Measurements from ENCODE around the gene CTNNA2.

CTNNA2 gene

DNA sequence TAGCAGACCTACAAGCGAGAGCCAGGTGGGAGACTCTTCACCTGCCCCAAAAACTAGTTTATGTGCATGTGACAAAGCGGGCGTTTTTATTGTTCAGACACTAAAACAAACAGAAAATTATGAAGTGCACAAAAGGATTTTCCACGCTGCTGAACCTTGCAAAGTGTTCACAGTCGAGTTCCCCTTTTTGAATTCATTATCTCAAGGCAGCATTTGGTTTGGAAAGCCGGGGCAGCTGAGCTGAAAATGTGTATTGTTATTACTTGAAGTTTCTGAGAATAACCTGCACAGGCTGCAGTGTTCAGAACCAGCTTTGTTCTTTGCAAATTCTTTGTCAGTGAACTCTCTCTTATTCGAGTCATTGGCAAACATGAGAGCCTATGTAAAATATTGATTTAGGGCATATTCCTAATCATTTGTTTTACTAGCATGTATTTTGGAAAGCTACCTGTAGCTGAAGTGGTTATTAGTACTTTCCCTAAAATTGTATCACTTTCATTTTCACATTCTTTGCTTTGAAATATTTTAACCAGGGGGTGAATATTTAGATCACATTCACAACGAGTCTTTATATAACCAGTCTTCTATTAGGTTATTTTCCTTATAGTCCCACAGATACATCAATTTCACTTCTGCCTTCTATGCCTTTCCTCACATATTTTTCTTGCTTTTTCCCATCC is 732.2 kb downstream of the CTNNA2 start:
- DNase-seq: no peak

DNA sequence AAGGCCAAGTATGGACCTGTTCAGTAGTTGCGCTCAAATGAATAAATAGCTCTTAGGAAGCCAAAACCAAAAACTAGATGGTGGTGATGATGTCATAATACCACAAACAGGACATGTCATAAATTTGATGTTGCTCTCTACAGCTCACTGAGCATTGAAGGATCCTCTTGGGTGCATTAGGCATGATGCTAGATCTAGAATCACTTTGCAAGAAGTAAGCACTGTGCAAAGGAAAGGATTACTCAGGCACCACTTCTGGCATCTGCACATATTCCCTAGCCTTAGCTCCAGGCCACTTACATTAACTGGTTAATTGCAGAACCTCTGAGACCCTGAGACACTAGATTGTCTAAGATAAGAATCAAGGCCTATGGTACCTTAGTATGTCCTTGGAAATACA is 733.7 kb downstream of the CTNNA2 start:
- no peak for DNase-seq

DNA sequence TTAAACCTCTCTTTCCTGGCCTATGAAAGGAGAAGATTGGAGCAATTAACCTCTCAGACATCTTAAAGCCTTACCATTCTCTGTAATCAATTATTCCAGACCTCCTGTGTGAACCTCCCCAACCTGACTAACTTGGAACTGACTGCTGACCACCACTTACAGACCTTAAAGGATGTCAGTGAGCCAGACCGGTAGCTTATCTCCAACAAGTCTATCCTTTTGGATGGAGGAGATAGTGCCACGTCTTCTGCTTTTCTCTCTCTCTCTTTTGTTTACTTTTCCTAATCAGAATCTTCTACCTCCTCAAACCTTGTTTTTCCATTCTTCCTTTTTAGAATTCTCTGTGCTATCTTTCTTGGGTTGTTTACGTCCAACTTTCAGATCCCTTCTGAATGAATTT is 734.5 kb downstream of the CTNNA2 start:
- DNase-seq: no peak

DNA sequence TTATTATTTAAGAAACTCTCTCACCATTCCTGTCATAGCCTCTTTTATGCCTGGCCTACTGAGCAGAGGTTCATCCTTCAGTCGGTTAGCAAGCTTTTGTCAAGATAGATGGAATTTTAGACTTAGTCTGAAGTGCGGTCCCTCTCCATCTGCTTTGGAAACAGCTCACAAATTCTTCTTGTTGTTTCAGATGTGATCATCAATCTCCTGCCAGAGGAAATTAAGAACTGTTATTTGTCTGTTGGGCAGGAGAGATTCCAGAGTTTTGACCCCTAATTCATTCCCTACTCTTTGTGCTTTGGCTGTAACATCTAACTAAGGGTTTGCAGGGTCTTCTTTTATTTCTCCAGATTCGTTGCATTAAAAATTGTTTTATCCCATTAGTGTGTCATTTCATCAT is 735.3 kb downstream of the CTNNA2 start:
- DNase-seq: no peak

DNA sequence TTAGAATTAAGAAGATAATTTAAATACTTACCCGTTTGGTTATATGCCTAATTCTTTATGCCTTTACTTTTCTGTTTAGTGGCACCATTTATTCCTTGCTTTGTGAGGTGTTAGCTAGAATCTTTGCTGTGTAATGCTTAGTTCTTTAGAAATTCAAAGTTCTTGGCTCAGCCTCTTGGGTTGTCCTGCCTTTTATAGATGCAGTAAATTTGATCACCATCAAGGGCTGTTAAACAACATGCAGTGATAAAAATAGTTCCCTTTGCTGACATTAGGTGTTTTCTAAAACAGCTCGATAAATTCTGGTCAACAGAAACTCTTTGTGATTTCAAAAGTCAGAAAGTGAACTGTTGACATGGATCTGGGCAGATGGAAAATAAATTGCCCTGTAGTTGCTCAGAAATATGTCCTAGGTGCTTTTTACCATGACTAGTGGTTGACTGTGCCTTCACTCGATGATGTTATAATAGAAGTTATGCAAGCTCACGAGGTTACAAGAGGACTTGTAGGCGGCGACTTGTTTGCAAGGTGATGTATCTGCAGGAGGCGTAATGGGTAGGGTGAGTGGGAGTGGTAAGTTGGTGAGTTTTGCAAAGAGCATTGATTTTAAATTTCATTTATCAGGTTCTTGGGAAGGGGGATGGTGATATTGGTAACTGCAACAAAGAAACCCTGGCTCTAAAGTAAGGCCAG is 739.6 kb downstream of the CTNNA2 start:
- no peak for DNase-seq

DNA sequence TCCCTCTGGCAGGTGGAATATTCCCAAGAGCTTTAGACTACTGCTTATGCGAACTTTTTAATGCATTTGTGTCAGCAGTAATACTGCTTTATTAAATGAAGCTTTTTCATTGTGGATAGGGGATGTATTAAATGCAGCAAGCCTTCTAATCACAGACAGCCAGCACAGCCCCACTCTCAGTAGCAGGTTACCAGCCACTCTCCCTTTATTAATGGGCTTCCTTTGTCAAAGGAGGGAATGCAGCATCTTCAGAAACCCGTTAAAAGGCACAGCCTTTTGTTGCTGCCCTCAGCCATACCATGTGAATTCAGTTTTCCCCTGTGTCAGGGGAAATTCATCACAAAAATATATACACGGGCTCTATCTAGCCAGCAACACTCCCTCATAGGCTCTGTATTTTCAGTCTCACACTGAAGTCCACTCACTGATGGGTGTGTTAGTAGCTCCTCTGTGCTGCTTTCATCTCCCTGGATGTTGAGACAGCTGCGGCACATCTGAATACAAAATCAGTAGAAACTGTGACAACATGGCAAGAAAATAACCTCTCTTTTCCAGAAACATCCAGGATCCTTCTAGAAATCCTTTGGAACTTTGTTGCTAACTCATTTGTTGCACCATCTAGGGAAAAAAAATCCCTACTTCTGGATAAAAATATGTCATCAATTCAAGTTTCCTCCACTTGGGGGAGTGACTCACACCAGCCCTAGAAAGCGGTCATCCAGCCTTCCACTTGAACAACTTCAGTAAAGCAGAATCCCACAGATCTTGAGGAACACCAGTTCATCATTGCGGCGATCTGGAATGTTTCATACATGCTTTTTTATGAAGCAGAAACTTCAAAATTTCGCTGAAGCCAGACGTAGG is 743.3 kb downstream of the CTNNA2 start:
- DNase-seq: no peak

DNA sequence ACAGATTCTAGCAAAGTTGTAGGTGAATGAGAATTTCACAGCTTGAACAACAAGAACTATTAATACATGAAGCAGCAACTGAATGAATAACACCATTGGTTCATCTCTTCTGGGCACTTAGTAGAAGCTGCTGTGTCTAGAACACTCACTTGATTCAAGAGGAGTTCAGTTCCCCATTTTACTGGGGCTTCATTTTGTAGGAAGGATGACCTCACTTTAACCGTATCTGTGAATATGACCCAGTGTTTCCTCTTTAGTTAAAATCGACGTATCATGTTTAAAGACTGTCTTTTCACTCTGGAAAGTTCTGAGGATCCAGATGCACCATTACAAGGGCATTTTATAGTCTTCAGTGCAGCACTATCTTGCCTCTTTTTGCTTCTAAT is 743.9 kb downstream of the CTNNA2 start:
- no peak for DNase-seq

DNA sequence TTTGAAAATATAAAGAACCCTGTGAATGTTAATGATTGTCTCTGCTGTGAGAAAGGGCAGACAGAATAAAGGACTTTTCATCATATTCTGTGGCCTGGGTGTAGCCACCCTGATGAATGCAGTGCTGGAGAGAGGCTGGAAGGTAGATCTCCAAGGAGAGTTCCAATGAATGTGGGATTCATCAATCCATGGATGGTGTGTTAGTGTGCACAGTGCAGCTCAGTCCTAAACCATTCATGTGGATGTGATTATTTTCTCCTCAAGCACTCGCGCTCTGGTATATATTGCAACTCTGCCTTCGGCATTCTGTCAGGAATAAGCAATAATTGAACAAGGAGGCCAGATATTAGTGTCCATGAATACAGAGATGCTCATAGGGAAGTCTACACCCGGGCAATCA is 744.6 kb downstream of the CTNNA2 start:
- DNase-seq: no peak

DNA sequence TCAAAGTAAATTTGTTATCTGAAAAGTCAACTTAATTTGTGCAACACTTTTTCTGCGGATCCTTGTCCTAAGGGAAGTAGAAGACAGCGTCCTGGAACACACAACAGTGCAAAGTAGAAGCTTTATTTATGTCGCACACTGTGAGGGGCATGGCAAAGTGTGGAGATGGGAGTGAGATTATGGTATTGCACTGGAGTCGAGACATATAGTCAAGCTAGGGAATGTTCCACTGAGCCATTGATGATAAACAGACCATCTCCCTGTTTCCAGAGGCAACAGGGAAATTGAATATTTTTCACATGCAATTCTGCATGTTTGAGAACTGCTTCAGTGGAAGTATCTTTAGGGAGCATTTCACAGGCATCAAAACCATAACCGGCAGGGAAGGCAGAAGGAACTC is 745.5 kb downstream of the CTNNA2 start:
- no peak for DNase-seq

DNA sequence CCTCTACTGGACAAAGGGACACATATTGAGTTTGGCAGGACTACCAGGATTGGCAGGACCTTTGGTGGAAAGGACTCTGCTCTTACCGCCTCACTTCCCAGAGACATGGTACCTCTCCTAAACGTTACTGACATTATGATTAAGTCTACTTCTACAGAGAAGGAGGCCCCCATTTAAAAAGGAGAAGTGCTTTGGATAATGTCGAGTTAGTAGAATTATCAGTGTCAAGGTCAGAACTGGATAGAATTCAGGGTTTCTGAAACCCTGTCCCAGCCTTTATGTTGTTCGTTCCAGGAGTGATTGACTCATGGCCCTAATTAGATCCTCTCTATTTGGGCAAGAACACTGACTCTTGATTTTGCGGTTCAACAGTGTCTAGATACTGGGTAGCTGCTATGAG is 745.9 kb downstream of the CTNNA2 start:
- DNase-seq: no peak

DNA sequence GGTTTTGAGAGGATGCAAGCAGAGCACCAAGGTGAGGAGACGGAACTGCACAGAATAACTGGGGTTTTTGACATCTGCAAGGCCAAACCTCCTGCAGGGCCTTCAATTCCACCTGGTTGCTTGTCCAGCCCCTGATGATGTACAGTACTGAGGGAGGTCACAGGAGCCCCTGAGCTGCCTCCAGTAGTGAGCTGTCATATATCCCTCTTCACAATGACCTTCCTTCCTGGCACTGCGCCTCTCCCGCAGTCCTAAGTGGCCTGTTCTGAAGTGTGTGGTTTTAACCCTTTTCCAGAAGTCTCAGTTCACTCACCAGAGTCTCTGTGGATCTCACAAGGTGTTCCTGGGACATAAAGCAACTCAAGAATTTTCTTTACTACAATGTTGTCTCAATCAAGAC is 746.4 kb downstream of the CTNNA2 start:
- DNase-seq: no peak

DNA sequence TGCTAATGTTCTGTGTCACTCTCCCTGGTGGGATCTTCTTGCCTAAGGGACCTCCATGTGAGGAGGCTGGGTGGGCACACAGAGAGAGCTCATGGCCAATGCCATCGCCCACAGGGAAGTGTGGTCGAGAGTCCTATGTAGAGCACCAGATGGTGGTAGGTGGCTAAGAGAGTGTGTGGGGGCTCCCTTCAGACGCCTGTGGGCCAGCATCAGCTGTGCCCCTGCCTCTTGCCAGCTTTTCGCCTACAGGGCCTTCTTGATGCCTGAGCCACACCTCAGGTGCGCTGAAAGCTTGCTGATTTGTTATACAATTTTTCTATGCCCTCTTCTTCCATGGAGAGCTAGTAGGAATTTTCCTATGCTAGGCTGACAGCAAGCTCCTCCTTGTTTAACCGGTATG is 753.4 kb downstream of the CTNNA2 start:
- DNase-seq: no peak

DNA sequence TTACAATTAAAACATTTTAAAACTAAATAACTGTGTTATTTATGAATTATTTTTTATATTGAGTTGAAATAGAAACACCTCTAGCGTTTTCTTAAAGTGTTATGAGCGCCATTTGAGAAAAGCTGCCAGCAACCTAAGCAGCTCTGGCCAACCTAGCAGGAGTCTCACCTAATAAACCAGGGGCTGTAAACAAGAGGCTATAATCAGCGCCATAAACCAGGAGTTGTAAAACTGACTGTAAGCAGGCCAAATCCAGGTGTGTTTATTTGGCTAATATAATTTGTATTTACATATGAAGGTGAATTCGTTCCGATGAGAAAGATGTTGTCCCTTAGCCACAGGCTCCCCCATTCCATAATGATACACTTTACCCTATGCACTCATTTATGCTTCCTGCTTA is 757.0 kb downstream of the CTNNA2 start:
- DNase-seq: no peak

DNA sequence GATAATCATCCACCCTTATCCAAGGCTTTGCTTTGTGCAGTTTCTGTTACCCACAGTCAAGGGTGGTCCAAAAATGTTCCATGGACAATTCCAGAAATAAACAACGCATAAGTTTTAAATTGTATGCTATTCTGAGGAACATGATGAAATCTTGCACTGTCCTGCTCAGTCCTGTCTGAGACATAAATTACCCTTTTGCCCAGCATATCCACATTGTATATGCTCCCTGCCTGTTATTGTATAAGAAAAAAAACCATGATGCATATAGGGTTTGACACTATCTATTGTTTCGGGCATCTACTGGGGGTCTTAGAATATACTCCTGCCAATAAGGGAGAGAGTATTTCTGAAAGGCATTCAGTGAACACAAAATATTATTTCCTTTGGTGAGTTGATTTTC is 767.7 kb downstream of the CTNNA2 start:
- no peak for DNase-seq

DNA sequence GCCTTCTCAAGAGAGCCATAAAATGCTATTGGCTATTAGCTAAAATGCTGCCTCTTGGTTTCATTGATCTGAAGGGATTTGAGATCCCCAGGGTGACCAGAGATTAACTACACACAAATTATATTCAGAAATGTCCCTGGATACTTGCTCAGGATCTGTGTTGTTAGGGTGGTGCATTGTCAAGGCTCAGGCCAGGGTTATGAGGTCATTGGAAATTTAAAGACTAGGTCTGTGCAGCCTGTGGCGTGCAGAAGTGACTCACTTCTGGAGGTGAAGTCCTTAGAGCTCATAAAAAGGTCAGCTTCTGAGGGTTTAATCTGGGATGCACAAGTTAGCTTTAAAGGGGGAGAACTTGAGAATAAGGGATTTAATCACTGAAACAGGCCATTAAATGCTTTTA is 768.2 kb downstream of the CTNNA2 start:
- DNase-seq: no peak

DNA sequence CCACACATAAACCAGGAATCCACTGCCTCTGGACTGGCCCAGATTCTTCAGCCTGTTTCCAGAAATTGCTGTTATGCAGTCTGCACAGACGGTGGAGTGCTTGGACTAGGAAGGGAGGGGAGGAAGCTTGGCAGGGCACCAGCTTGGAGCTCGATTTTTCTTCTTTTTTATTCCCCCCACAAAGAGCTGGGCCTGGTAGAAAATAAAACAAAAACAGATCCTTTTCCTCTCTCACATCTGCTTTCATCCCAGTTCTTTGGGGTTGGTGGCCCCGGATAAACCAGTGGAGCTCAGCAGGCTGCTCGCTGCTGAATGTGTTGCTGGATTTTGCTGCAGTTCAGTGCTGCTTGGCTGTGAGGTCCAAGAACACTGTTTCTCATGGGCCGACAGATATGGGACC is 775.7 kb downstream of the CTNNA2 start:
- no peak for DNase-seq

DNA sequence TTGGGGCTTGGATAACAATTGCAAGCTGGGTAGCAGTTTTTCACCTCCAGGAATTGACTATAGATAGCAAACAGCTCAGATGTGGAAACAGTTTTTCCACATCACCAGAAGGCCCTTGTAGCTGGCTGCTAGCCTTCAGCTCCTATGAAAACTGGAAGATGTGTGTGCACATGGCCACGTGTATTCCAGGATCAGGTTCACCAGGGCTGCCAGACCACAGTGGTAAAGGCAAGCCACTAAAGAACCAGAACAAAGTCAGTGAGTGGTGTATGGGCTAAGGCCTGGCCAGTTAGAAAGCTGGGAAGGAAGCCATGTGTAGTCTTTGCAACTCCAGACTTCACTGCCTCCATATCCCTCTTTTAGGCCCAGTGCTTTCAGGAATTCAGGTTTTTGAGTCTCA is 778.8 kb downstream of the CTNNA2 start:
- DNase-seq: no peak

DNA sequence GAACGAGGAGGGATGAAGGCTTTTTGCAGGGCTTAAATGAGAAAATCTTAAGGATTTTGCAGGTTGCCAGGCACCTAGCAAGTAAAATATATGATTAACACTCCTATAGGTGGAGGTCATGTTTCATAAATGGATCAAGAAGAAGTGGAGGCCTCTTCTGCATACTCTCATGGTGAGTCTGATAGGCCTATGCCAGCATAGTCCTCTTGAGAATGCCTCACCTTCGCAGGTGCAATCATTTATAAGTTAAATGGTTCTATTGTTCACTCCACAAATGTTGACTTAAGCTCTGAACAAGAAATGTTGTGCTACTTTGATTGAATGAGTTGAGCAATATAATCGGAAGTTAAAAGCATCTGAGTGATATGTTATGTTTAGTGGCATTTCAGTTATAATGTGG is 779.6 kb downstream of the CTNNA2 start:
- DNase-seq: no peak

DNA sequence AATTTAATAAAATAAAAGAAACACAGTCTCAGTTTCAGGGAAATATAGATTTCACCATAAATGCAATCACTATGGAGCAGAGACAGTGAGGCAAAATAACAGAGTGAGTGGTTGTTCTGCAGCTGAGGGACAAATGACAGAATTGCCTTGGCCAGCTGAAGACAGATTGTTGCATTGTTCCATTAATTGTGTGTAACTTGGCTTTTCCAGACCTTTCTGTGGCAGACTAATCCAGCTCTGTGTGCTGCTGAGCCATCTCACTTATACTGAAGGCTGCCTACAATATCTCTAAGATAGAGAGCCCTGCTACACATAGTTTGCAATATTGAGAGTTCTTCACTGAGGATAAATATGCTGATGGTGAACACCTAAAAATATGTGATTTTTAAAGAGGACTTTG is 780.2 kb downstream of the CTNNA2 start:
- no peak for DNase-seq

DNA sequence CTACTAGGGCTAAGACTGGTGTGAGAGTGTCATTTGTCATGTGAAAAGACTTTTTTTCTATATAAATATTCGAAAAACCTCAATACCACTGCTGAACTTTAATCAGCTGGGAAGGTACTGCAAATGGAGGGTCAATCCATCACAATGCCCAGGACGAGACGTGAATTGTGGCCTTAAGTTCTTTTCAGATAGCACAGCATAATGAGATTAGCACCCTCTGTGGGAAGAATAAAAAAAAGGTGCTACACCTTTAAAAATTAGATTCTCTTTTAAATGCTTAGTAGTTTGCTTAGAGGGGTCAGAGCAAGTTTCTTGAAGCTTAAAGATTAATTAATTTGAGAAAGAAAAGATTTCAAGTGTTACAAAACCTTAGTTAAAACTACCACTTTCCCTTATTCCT is 786.1 kb downstream of the CTNNA2 start:
- DNase-seq: no peak

DNA sequence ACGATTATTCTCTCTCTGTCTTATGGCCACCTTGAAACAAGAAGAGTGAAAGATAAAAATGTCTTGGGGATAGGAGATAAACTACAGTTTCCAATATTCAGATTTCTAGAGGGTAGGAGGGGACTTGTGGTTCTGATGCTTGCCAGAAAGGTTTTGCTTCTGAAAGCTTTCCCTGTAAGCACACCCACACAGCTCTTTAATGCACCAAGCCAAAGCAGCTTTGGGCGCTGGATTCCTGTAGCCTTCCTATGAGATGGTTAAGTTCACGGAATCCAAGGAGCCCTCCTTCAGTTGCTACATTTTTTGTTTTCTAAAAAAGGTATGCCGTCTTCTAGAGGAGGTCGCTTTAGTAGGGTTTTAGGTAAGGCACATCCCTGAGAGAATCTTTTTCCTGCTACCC is 786.8 kb downstream of the CTNNA2 start:
- no peak for DNase-seq

DNA sequence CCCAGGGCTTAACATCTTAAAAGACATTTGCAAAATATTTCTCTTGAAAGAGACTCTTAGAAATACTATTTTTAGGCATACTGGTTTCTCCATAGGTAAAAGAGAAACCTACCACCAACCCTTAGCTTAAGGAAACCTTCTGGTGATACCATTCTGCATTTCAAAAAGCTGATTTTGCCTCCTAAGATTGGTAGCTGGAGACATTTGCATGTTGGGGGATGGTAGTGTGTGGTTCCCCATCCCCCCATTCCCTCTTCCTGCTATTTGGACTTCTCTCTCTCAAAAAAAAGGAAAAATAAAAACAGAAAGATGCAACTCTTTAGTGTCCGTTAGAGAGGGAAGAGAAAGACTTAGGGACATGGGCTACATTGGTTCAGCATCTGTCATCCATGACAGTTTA is 787.5 kb downstream of the CTNNA2 start:
- no peak for DNase-seq

DNA sequence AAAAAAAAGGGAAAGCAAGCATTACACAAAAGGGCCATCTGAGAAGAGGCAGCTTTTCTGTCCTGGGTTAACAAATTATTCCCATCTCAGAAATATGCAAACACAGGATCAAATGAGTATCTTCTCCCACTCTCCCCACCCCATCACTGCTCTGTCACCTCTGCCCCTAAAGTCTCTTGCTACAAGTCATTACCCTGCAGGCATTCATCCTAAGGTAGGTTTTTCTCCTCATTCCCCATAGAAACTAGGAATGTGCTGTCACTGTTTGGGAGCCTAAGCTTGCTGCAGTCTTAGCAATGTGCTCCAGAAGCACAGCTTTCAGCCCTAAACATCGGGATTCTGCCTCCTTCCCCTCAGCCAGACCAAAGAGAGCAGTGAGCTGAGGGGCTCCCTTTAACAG is 788.1 kb downstream of the CTNNA2 start:
- DNase-seq: no peak

DNA sequence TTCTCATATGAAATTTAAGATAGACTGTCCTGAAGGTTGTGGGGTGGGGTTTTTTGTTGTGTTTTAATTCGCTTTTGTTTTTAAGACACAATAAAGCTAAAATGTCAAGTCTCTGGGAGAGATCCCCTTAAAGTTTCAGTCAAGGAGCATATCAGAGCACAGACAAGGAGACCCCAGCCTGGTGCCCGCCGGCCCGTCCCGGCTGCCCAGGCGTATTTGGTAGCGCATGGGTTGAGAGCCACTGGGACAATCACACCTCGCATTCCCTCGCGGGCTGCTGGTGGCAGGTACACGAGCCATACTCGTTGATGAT is 789.1 kb downstream of the CTNNA2 start:
- no peak for DNase-seq

Data from stimulated activated CD8-positive, alpha-beta memory T cell treated with anti-CD3 and anti-CD28 coated beads, Interleukin-4, amount 100 ng/mL, for 48 hours (primary cell).